GM12878 (cell line): Measurements from ENCODE around the gene PRMT1.

Experiments used
- FOXK2 ChIP-seq: fragments of 450-650 bp; IDR thresholded peaks from 2 replicates; pipeline ENCODE4 v1.6.1; 2017; ENCODE audit warnings: mild to moderate bottlenecking, moderate library complexity
- JUNB ChIP-seq: IDR thresholded peaks from 2 replicates; pipeline ENCODE4 v1.6.1; 2016; ENCODE audit warnings: antibody characterized with exemption, mild to moderate bottlenecking
- MYC ChIP-seq: IDR thresholded peaks from 2 replicates; pipeline ENCODE4 v1.6.1; 2011; ENCODE audit warnings: mild to moderate bottlenecking, low read length, moderate library complexity, inconsistent platforms; ENCODE audit not compliant: insufficient read depth, insufficient replicate concordance, insufficient read length, severe bottlenecking
- POLR2AphosphoS5 ChIP-seq: IDR thresholded peaks from 2 replicates; pipeline ENCODE4 v1.6.1; 2011; ENCODE audit warnings: mild to moderate bottlenecking, low read length, inconsistent platforms
- TF ChIP-seq, protein P1 (sequence below), 3 experiments: IDR thresholded peaks in 2 of 3; conservative IDR thresholded peaks in 1 of 3; 2 replicates each; pipeline ENCODE4 v1.5.1; 2011; ENCODE audit warnings: low read depth in 3 of 3, low read length in 3 of 3, mild to moderate bottlenecking in 3 of 3, control low read depth in 2 of 3, moderate library complexity in 2 of 3, inconsistent platforms in 1 of 3, mixed read lengths in 1 of 3; ENCODE audit not compliant: control insufficient read depth in 2 of 3, insufficient read depth in 1 of 3; ENCODE audit errors: extremely low read depth in 1 of 3

DNA sequence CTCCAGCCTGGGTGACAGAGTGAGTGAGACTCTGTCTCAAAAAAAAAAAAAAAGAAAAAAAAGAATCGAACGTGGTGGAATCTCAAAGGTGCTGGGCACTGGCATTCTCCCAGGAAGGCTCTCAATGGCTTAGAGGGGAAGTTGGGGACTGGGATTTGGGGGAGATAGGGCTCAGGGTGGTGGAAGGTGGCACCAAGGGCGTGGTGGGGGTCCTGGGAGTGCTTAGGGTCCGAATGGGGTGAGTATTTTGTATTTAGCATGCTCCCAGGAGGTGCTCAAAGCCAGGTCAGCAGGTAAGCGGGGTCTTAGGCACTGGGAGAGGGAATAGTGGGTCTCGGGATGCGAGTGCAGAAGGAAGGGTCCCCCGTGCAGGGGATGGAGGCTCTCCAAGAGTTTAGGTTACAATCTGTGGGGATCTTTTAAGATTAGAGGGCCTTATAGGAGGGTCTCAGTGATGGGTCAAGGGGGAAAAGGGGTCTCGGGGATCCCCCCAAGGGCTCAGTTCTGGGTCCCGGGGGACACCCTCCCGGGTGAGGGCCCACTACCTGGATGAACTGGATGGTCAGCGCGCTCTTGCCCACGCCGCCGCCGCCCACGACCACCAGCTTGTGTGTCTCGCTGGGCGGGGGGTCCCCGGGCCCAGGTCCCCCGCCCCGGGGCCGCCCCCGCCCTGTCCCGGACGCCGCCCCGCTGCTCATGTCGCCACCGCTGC lies 37.5 kb upstream of the PRMT1 start:
- TF ChIP-seq, protein P1, sequence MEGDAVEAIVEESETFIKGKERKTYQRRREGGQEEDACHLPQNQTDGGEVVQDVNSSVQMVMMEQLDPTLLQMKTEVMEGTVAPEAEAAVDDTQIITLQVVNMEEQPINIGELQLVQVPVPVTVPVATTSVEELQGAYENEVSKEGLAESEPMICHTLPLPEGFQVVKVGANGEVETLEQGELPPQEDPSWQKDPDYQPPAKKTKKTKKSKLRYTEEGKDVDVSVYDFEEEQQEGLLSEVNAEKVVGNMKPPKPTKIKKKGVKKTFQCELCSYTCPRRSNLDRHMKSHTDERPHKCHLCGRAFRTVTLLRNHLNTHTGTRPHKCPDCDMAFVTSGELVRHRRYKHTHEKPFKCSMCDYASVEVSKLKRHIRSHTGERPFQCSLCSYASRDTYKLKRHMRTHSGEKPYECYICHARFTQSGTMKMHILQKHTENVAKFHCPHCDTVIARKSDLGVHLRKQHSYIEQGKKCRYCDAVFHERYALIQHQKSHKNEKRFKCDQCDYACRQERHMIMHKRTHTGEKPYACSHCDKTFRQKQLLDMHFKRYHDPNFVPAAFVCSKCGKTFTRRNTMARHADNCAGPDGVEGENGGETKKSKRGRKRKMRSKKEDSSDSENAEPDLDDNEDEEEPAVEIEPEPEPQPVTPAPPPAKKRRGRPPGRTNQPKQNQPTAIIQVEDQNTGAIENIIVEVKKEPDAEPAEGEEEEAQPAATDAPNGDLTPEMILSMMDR (IDR thresholded peaks at IDR 0.05 in 2 of 3, conservative IDR thresholded peaks at IDR 0.05 in 1 of 3; ENCODE audit: control insufficient read depth in 2 of 3, extremely low read depth in 1 of 3, insufficient read depth in 1 of 3, low read depth in 3 of 3, low read length in 3 of 3), result no peak
- TF ChIP-seq FOXK2, result no peak
- no peak for TF ChIP-seq POLR2AphosphoS5
- TF ChIP-seq JUNB, result no peak
- TF ChIP-seq MYC, result no peak
